Skeletal muscle tissue (tissue), 4 donors: ENCODE data around the gene IBA57. TPM values are rescaled to one million over a fixed set of nuclear protein-coding genes. Genes with fewer than 3 reads are reported as not detected.
A peak's percentile ranks its signal among the peaks of the same experiment; 100 is the strongest.

Source experiments
- H3K27ac ChIP-seq: one replicate; pipeline ENCODE4 v1.7.0; 2013; ENCODE audit warnings: mild to moderate bottlenecking, low read depth, low read length, inconsistent platforms
- H3K27me3 ChIP-seq, 3 donors: one replicate each; pipeline ENCODE4 v1.7.0; 2013; ENCODE audit warnings: low read length in 3 of 3; ENCODE audit not compliant: control insufficient read depth in 3 of 3, insufficient read depth in 3 of 3
- H3K36me3 ChIP-seq, 3 donors: one replicate each; pipeline ENCODE4 v1.7.0; 2013; ENCODE audit warnings: low read length in 3 of 3; ENCODE audit not compliant: control insufficient read depth in 3 of 3, insufficient read depth in 3 of 3
- H3K4me1 ChIP-seq, 3 donors: one replicate each; pipeline ENCODE4 v1.7.0; 2013; ENCODE audit warnings: low read length in 3 of 3, mild to moderate bottlenecking in 3 of 3; ENCODE audit not compliant: control insufficient read depth in 3 of 3, insufficient read depth in 3 of 3
- H3K4me3 ChIP-seq, 3 donors: one replicate each; pipeline ENCODE4 v1.7.0; 2013; ENCODE audit warnings: low read length in 3 of 3
- H3K9ac ChIP-seq, 3 donors: one replicate each; pipeline ENCODE4 v1.7.0; 2013; ENCODE audit warnings: low read length in 3 of 3, mild to moderate bottlenecking in 3 of 3, moderate library complexity in 2 of 3, low read depth in 1 of 3
- H3K9me3 ChIP-seq, 3 donors: one replicate each; pipeline ENCODE4 v1.7.0; 2013; ENCODE audit warnings: low read length in 3 of 3; ENCODE audit not compliant: control insufficient read depth in 3 of 3
- total RNA-seq: library from RNA; depleted of rRNA; stranded (reverse); fragments of >200 nt; gene quantifications from one replicate; pipeline ENCODE4 v1.2.3, GENCODE V29; 2014
- donor health status: Osteomylitis.

IBA57 gene
- total RNA-seq, 1 donor from 2014 or later = 3.1 TPM

DNA sequence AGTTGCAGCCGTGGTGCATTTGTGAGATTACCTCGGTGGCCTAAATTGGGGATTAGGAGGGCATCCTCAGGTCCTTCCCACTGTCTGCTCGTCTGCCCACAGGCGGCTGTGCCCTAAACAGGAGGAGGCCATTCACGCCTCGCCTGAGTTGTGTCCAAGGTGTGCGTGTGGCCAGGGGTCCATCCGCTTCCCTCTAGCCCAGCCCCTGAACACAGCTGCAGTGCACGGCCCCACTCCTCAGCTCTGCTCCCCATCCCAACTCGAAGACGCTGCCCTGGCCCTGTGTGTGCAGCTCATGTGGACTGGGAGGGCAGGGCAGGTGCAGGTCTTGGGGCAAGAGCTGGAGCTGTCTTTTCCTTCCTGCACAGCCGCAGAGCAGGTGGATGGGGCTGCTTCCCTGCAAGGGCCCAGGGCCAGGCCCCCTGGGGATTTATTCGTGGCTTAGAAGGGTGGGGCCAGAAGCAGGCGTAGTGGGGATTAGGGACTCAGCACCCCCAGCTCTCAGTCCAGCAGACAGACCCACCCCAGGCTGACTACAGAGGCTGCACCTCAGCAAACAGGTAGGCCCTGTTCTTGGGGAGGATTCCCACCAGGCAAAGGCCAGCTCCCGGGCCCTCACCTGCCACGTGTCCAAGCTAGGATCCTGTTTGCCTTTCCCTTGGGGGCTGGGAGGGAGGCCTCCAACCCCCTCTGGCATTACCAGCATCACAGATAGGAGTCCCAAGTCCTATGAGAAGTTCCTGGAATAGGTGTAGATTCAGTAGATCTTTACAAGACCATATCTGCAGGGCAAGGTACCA lies 21.2 kb upstream of the IBA57 start:
- Histone ChIP-seq H3K27me3 (no peaks in the 10 kb centered on the region), H3K9ac (peak overlapping the region in 1 of 3 donors; percentile 41), H3K36me3 (peaks cover 20 to 29% (median 23%) of the 10 kb centered on the region in 3 donors), H3K4me1 (peaks cover 43 to 63% (median 54%) of the 10 kb centered on the region in 3 donors), H3K4me3 (no peak overlapping the region), H3K27ac (no peak overlapping the region), H3K9me3 (no peaks in the 10 kb centered on the region)

DNA sequence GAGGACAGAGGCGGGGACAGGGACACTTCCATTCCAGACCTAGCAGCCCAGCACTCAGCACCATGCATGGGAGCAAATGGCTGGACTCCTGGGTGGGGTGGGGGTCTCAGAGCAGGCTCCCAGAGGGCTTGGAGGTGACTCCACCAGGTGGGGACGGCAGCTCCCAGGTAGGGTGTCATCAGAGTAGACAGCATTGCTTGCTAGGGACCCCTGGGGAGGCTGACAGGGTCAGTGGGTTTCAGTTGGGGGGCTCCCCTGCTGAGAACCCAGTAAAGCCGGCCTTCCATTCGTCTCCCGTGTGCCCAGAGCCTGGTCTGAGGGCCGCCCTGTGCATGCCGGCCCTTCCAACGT lies 20.6 kb upstream of the IBA57 start:
- H3K27me3 ChIP-seq = no peaks in the 10 kb centered on the region
- H3K4me1 ChIP-seq = peaks cover 45 to 63% (median 55%) of the 10 kb centered on the region in 3 donors
- no peaks in the 10 kb centered on the region for H3K9me3 ChIP-seq
- H3K9ac ChIP-seq = no peak overlapping the region
- H3K27ac ChIP-seq = no peak overlapping the region
- H3K36me3 ChIP-seq = peaks cover 20 to 29% (median 23%) of the 10 kb centered on the region in 3 donors
- H3K4me3 ChIP-seq = no peak overlapping the region

DNA sequence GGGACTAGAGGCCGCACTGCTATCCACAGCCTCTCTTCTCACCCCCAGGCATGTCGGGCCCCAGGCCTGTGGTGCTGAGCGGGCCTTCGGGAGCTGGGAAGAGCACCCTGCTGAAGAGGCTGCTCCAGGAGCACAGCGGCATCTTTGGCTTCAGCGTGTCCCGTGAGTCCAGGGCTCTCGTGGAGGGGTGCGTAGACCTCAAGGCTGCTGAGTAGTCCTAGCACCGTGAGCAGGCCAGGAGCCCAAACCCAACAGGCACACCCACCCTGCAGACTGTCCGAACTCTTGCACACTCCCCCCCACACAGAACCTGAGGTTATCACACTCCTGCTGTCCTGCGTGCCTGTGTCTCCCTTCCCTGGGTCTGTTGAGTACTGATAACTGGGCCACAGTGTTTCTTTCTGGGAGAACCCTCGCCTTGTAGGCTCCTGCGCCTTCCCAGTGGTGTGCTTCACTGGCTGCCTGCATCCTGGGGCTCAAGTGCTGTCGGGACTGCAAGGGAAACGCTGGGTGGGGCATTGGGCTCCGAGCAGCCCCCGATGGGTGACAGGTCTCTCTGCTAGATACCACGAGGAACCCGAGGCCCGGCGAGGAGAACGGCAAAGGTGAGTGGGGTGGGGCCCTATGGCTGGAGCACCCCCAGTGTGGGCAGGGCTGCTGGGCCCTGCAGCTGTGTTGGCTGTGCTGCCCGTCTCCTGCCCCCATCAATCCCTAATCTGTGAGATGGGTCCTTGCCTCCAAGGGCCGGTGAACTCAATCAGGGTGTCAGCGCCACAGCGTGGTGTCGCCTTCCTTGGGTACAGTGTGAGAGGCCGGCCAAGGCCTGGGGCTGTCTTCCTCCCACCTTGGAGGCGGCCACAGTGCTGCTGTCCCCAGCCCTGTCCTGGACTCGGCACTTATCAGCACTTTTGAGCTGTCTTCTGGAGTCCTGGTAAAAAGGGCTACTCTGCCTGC lies 19.9 kb upstream of the IBA57 start:
- Histone ChIP-seq H3K27me3 (no peaks in the 10 kb centered on the region), H3K4me1 (peaks cover 45 to 64% (median 56%) of the 10 kb centered on the region in 3 donors), H3K27ac (no peak overlapping the region), H3K9ac (no peak overlapping the region), H3K36me3 (peaks cover 20 to 29% (median 23%) of the 10 kb centered on the region in 3 donors), H3K9me3 (no peaks in the 10 kb centered on the region), H3K4me3 (no peak overlapping the region)

DNA sequence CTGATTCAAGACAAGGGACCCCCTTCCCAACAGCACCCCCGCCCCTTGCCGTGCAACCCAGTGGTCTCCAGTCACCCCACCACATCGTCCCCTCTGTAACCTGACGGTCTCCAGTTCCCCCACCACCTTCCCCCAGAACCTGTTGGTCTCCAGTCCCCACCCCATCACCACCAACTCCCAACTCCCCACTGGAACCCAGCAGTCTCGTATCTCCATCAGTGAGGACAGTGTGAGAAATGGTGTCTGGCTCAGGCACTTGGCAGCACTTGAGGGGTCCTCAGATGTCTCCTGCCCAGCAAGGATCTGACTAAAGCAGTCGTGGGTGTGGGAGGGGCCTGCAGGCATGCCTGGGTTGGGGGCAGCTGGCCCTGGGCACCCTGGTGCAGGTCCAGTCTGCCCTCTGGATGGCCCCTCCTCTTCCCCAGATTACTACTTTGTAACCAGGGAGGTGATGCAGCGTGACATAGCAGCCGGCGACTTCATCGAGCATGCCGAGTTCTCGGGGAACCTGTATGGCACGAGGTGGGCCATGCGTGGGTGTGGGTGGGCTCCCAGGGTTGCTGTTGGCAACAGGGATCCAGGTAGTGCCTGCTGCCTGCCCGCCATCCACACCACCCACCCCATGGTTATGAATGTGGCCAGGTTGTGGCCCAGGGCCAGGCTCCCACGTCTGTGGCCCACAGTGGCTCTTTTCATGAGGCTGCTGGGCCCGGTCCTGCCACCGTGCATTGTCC lies 19.0 kb upstream of the IBA57 start:
- Histone ChIP-seq H3K4me3 (no peak overlapping the region), H3K4me1 (peaks cover 44 to 63% (median 56%) of the 10 kb centered on the region in 3 donors), H3K9ac (no peak overlapping the region), H3K36me3 (peaks cover 20 to 29% (median 23%) of the 10 kb centered on the region in 3 donors), H3K27ac (no peak overlapping the region), H3K9me3 (no peaks in the 10 kb centered on the region), H3K27me3 (no peaks in the 10 kb centered on the region)

DNA sequence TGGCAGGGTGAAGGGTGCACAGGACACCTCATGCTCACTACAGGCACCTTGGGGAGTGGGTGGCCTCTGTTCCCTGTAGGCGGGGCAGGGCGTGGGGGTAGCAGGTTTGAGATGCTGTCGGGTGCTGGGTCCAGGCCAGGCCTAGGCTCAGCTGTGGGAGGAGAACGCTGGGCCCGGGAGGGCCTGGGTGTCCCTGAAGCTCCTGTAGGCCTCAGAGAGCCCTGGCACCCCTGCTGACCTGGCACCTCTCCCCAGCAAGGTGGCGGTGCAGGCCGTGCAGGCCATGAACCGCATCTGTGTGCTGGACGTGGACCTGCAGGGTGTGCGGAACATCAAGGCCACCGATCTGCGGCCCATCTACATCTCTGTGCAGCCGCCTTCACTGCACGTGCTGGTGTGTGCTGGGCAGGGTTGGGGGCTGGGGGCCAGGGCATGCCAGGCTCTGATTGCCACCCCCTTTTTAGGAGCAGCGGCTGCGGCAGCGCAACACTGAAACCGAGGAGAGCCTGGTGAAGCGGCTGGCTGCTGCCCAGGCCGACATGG lies 18.4 kb upstream of the IBA57 start:
- no peaks in the 10 kb centered on the region for H3K9me3 ChIP-seq
- H3K4me1 ChIP-seq = peaks cover 40 to 60% (median 53%) of the 10 kb centered on the region in 3 donors
- no peaks in the 10 kb centered on the region for H3K27me3 ChIP-seq
- H3K9ac ChIP-seq = no peak overlapping the region
- no peak overlapping the region for H3K4me3 ChIP-seq
- H3K36me3 ChIP-seq = peaks cover 20 to 29% (median 23%) of the 10 kb centered on the region in 3 donors
- H3K27ac ChIP-seq = no peak overlapping the region

DNA sequence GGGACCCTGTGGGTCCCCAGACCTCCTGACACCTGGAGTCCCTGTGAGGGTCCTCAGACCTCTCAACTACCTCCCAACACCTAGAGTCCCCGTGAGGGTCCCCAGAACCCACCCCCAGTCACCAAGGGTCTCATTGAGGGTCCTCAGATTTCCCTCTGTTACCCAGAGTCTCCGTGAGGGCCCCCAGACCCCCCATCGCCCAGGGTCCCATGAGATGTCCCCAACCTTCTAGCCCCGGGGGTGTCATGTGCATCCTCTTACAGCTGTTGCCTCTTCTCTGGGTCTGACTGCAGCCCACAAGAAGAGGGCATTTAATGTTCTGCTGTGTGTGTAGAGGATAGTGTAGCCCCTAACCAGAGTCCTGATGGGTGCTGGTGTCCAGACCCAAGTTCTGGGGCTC lies 17.8 kb upstream of the IBA57 start:
- Histone ChIP-seq H3K4me1 (peaks cover 35 to 54% (median 47%) of the 10 kb centered on the region in 3 donors), H3K27ac (no peak overlapping the region), H3K27me3 (no peaks in the 10 kb centered on the region), H3K9ac (no peak overlapping the region), H3K9me3 (no peaks in the 10 kb centered on the region), H3K4me3 (no peak overlapping the region), H3K36me3 (peaks cover 20 to 29% (median 23%) of the 10 kb centered on the region in 3 donors)

DNA sequence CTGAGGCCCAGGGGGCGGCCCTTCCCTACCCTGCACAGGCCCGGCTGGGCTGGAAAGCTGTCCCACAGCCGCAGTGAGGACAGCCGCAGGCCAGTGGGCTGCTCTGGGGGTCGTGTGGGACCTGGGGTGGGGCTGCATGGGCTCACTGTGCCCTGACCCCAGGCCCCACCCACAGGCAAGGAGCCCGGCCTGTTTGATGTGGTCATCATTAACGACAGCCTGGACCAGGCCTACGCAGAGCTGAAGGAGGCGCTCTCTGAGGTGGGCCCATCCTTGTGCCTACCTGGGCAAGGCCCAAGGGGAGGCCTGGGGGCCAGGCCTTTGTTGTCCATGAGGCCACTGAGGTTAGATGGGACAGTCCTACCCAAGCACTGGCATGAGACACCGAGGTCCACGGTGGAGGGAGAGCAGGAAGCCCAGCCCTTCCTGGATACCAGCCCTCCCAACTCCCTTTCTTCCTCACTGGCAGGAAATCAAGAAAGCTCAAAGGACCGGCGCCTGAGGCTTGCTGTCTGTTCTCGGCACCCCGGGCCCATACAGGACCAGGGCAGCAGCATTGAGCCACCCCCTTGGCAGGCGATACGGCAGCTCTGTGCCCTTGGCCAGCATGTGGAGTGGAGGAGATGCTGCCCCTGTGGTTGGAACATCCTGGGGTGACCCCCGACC lies 17.3 kb upstream of the IBA57 start:
- peak overlapping the region; percentile 54 for H3K27ac ChIP-seq
- H3K4me3 ChIP-seq = no peak overlapping the region

DNA sequence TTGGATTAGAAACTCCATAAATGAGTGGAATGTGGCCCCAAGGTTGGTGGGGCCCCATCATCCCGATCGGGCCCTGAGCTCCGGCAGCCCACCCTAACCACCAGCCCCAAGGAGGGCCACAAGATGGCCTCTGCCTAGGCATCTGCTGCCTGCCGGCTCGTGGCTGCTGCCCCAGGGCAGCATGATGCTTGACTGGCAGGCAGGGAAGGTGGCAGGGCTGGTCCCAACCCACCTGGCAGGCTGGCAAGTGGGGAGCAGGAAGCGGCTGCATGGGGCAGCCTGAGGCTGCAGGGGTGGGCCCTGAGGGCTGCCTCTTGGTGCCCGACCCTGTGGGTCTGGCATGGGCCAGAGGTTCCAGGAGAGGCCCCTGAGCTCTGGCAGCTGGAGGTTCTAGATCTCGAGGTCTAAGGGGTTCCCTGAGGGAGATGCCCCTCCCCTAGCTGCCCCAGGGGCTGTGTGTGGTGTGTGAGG lies 16.6 kb upstream of the IBA57 start:
- Histone ChIP-seq H3K4me3 (no peak overlapping the region), H3K9ac (peak overlapping the region in 1 of 3 donors; percentile 33), H3K27ac (peak overlapping the region; percentile 54), H3K4me1 (peaks cover 23 to 42% (median 35%) of the 10 kb centered on the region in 3 donors), H3K36me3 (peaks cover 20 to 29% (median 23%) of the 10 kb centered on the region in 3 donors), H3K9me3 (no peaks in the 10 kb centered on the region), H3K27me3 (no peaks in the 10 kb centered on the region)

More for the DNA sequence above, 17.3 kb upstream of the IBA57 start:
- Histone ChIP-seq H3K9me3 (no peaks in the 10 kb centered on the region), H3K27me3 (no peaks in the 10 kb centered on the region), H3K9ac (peak overlapping the region in 1 of 3 donors; percentile 33), H3K36me3 (peaks cover 20 to 29% (median 23%) of the 10 kb centered on the region in 3 donors), H3K4me1 (peaks cover 29 to 48% (median 42%) of the 10 kb centered on the region in 3 donors)
